Measurements from ENCODE around the gene NPTX2.

The NPTX2 gene

DNA sequence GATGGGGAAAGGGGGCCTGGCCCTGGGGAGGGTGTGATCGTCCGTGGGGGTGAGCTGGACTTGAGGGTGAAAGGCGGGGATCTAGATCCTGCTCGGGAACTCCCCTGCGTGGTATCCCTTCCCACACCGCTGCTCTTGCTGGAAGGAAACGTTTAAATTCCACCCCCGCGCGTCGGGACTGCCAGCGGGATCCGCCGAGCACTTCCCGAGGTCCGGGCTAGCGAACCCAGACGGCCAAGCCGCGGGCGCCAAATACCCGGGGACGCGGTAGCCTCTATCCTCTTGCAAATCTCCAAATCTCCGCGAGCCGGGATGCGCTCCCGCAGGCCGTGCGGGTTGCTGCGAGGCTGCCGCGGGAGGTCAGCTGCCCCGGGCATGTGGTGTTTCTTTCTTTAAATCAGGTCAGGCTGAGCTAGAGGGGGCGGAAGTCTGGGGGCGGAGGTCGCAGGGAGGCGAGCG is 904 bp downstream of the NPTX2 start (continued):
- TF ChIP-seq, protein P1, sequence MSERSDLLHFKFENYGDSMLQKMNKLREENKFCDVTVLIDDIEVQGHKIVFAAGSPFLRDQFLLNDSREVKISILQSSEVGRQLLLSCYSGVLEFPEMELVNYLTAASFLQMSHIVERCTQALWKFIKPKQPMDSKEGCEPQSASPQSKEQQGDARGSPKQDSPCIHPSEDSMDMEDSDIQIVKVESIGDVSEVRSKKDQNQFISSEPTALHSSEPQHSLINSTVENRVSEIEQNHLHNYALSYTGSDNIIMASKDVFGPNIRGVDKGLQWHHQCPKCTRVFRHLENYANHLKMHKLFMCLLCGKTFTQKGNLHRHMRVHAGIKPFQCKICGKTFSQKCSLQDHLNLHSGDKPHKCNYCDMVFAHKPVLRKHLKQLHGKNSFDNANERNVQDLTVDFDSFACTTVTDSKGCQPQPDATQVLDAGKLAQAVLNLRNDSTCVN (tag by site-specific recombination; optimal IDR thresholded peaks at IDR 0.05): peak; percentile 56
- TF ChIP-seq ZNF19 (tag by site-specific recombination; IDR thresholded peaks at IDR 0.05; ENCODE audit: low read depth): no peak
- TF ChIP-seq, protein P2, sequence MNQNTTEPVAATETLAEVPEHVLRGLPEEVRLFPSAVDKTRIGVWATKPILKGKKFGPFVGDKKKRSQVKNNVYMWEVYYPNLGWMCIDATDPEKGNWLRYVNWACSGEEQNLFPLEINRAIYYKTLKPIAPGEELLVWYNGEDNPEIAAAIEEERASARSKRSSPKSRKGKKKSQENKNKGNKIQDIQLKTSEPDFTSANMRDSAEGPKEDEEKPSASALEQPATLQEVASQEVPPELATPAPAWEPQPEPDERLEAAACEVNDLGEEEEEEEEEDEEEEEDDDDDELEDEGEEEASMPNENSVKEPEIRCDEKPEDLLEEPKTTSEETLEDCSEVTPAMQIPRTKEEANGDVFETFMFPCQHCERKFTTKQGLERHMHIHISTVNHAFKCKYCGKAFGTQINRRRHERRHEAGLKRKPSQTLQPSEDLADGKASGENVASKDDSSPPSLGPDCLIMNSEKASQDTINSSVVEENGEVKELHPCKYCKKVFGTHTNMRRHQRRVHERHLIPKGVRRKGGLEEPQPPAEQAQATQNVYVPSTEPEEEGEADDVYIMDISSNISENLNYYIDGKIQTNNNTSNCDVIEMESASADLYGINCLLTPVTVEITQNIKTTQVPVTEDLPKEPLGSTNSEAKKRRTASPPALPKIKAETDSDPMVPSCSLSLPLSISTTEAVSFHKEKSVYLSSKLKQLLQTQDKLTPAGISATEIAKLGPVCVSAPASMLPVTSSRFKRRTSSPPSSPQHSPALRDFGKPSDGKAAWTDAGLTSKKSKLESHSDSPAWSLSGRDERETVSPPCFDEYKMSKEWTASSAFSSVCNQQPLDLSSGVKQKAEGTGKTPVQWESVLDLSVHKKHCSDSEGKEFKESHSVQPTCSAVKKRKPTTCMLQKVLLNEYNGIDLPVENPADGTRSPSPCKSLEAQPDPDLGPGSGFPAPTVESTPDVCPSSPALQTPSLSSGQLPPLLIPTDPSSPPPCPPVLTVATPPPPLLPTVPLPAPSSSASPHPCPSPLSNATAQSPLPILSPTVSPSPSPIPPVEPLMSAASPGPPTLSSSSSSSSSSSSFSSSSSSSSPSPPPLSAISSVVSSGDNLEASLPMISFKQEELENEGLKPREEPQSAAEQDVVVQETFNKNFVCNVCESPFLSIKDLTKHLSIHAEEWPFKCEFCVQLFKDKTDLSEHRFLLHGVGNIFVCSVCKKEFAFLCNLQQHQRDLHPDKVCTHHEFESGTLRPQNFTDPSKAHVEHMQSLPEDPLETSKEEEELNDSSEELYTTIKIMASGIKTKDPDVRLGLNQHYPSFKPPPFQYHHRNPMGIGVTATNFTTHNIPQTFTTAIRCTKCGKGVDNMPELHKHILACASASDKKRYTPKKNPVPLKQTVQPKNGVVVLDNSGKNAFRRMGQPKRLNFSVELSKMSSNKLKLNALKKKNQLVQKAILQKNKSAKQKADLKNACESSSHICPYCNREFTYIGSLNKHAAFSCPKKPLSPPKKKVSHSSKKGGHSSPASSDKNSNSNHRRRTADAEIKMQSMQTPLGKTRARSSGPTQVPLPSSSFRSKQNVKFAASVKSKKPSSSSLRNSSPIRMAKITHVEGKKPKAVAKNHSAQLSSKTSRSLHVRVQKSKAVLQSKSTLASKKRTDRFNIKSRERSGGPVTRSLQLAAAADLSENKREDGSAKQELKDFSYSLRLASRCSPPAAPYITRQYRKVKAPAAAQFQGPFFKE (tag by site-specific recombination; IDR thresholded peaks at IDR 0.05; ENCODE audit: borderline replicate concordance): no peak
- TF ChIP-seq ZNF133 (tag by site-specific recombination; IDR thresholded peaks at IDR 0.05): no peak
- TF ChIP-seq REPIN1 (tag by site-specific recombination; IDR thresholded peaks at IDR 0.05; ENCODE audit: low read depth): no peak
- no peak for TF ChIP-seq ZEB2 (tag by site-specific recombination; IDR thresholded peaks at IDR 0.05)
- TF ChIP-seq ZNF18 (tag by site-specific recombination; IDR thresholded peaks at IDR 0.05): no peak
- no peak for TF ChIP-seq GLI4 (tag by site-specific recombination; IDR thresholded peaks at IDR 0.05)

GRCh38 chr7:98618786-98619185 is 1.7 kb downstream of the NPTX2 start:
- Histone ChIP-seq H3K4me1 (ENCODE audit: control insufficient read depth, insufficient read depth, low read length) (peaks cover 4% of the 10 kb centered on the region; the same call in 1 of the 2 replicates), H3K27ac (ENCODE audit: extremely low read depth, low read depth, low read length) (no peak overlapping the region), H3K4me3 (ENCODE audit: low read depth, low read length) (no peak overlapping the region), H3K9me3 (ENCODE audit: control insufficient read depth, insufficient read depth, low read depth, low read length) (no peaks in the 10 kb centered on the region; the same call in 1 of the 2 replicates), H3K36me3 (ENCODE audit: control insufficient read depth in 2 of 2, insufficient read depth in 1 of 2, low read length in 2 of 2) (no peaks in the 10 kb centered on the region)
- no peak for TF ChIP-seq ZNF521 (tag by site-specific recombination; IDR thresholded peaks at IDR 0.05)
- TF ChIP-seq ZNF558 (tag by site-specific recombination; IDR thresholded peaks at IDR 0.05): no peak
- TF ChIP-seq SP7 (tag by site-specific recombination; IDR thresholded peaks at IDR 0.05): peak; percentile 78
- no peak for TF ChIP-seq TRIM28 (IDR thresholded peaks at IDR 0.05; ENCODE audit: borderline replicate concordance, low read length)
- no peak for TF ChIP-seq KLF7 (tag by site-specific recombination; IDR thresholded peaks at IDR 0.05; ENCODE audit: borderline replicate concordance)
- TF ChIP-seq, protein P3, sequence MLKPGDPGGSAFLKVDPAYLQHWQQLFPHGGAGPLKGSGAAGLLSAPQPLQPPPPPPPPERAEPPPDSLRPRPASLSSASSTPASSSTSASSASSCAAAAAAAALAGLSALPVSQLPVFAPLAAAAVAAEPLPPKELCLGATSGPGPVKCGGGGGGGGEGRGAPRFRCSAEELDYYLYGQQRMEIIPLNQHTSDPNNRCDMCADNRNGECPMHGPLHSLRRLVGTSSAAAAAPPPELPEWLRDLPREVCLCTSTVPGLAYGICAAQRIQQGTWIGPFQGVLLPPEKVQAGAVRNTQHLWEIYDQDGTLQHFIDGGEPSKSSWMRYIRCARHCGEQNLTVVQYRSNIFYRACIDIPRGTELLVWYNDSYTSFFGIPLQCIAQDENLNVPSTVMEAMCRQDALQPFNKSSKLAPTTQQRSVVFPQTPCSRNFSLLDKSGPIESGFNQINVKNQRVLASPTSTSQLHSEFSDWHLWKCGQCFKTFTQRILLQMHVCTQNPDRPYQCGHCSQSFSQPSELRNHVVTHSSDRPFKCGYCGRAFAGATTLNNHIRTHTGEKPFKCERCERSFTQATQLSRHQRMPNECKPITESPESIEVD (tag by site-specific recombination; IDR thresholded peaks at IDR 0.05): 0 out of 2 replicates have a peak, but pooled peaks have one; percentile 17
- TF ChIP-seq, protein P2 (tag by site-specific recombination; IDR thresholded peaks at IDR 0.05; ENCODE audit: borderline replicate concordance): no peak
- ChIA-PET CTCF (interaction anchor here (0.6 to 1.2 kb wide), 4 partner anchors 11 to 1327 kb away, joined by 3 to 6 read pairs (median 4); no protein-coding TSS in a partner anchor), POLR2A (no interaction called here)

All from HEK293 (cell line).